Activated naive CD4-positive, alpha-beta T cell treated with anti-CD3 and anti-CD28 coated beads, Interleukin-2, amount 50 U/mL, for 24 hours (primary cell): ENCODE data around the gene CLEC4M.
"Not testable (repeated sequence)": the region's sequence is repeated elsewhere in the genome, so short reads cannot be mapped to it uniquely, and the experiment has no call there.

ENCODE experiments used
- H3K27ac Mint-ChIP-seq: one replicate; pipeline ENCODE4 v1.8.0; 2021; ENCODE audit warnings: mild to moderate bottlenecking, mixed read lengths
- H3K27me3 Mint-ChIP-seq: one replicate; pipeline ENCODE4 v1.8.0; 2021; ENCODE audit warnings: mixed read lengths
- H3K36me3 Mint-ChIP-seq: one replicate; pipeline ENCODE4 v1.8.0; 2021; ENCODE audit warnings: mixed read lengths
- H3K4me1 Mint-ChIP-seq: one replicate; pipeline ENCODE4 v1.8.0; 2021; ENCODE audit warnings: mixed read lengths
- H3K4me3 Mint-ChIP-seq: one replicate; pipeline ENCODE4 v1.8.0; 2021; ENCODE audit warnings: mild to moderate bottlenecking, mixed read lengths
- H3K9me3 Mint-ChIP-seq: one replicate; pipeline ENCODE4 v1.8.0; 2021; ENCODE audit warnings: mixed read lengths

The CLEC4M gene

DNA sequence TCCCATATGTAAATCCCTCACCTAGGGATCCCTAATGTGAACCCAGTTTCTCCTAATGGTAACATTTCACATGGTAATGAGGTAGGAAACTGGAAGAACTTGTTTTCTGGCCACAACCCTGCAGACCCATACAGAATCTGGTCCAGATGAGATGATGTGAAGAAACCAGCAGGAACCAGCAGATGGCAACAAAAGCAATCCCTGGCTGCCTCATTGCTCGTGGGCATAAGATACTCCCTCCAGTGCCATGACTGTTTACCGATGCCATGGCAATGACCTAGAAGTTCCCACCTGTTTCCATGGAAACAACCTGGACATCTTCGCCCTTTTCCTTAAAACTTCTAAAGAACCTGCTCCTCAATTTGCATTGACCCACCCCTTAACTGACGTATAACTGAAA lies 14.3 kb upstream of the CLEC4M start:
- Mint-ChIP-seq H3K27me3 (peaks cover 1% of the 10 kb centered on the region), H3K36me3 (peaks cover 4% of the 10 kb centered on the region), H3K4me1 (peaks cover 27% of the 10 kb centered on the region), H3K27ac (no peak overlapping the region), H3K4me3 (no peak overlapping the region), H3K9me3 (peaks cover 4% of the 10 kb centered on the region)

DNA sequence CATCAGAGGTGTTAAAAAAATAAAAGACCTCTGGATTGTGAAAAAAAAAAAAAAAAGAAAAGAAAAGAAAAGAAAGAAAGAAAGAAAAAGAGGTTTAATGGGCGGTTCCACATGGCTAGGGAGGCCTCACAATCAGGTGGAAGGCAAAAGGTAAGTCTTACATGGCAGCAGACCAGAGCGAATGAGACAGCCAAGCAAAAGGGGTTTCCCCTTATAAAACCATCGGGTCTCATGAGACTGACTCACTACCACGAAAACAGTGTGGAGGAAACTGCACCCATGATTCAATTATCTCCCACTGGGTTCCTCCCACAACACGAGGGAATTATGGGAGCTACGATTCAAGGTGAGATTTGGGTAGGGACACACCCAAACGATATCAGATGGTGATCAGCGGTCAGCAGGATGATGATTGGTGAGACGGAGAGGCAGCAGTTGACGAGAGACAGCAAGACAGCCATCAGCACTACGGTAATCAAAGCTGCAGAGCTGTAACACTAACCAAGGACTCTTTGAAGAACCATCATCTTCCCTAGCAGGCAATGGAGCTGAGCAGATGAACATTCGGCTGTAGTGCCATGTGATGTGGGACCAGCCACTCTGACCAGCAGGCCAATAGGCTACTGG lies 11.8 kb upstream of the CLEC4M start:
- Mint-ChIP-seq H3K27me3 (peaks cover 1% of the 10 kb centered on the region), H3K36me3 (peaks cover 6% of the 10 kb centered on the region), H3K4me1 (peaks cover 35% of the 10 kb centered on the region), H3K9me3 (peaks cover 15% of the 10 kb centered on the region), H3K27ac (peak overlapping the region; percentile 49), H3K4me3 (no peak overlapping the region)

DNA sequence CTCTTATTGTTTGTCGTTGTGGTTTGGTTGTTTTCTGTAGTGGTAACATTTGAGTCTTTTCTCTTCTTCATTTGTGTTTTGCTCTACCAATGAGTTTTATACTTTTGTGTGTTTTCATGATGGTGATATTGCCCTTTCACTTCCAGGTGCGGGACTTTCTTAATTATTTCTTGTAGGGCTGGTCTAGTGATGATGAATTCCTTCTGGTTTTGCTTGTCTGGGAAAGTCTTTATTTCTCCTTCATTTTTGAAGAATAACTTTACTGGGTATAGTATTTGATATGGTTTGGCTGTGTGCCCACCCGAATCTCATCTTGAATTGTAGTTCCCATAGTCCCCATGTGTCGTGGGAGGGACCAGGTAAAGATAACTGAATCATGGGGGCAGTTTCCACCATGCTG lies 6.8 kb upstream of the CLEC4M start:
- Mint-ChIP-seq H3K27me3 (peaks cover 2% of the 10 kb centered on the region), H3K36me3 (peaks cover 22% of the 10 kb centered on the region), H3K4me3 (no peak overlapping the region), H3K4me1 (peaks cover 22% of the 10 kb centered on the region), H3K27ac (no peak overlapping the region), H3K9me3 (peaks cover 27% of the 10 kb centered on the region)

DNA sequence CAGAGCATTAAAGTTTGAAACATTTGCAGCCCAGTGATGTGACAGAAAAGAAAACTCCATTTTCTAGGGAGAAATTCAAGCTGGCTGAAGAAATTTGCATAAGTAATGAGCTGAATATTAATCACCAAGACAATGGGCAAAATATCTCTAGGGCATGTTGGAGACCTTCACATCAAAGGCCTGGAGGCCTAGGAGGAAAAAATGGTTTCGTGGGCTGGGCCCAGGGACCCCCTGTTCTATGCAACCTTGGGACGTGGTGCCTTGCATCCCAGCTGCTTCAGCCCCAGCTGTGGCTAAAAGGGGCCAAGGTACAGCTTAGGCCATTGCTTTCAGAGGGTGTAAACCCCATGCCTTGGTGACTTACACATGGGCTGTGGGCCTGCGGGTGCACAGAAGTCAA lies 5.7 kb upstream of the CLEC4M start:
- Mint-ChIP-seq H3K27ac (no peak overlapping the region), H3K27me3 (peaks cover 2% of the 10 kb centered on the region), H3K4me1 (peaks cover 15% of the 10 kb centered on the region), H3K9me3 (peaks cover 27% of the 10 kb centered on the region), H3K36me3 (peaks cover 20% of the 10 kb centered on the region), H3K4me3 (no peak overlapping the region)

DNA sequence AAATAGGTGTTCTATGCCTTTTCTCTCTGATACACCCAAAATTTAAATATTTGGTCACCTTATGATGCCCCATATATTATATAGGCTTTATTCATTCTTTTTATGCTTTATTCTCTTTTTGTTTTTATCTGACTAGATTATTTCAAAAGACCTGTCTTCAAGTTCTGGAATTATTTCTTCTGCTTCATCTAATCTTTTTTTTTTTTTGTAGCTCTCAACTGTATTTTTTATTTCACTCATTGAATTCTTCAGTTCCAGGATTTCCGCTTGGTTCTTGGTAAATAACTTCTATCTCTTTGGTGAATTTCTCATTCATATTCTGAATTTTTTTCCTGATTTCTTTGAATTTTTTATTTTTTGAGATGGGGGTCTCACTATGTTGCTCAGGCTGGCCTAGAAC lies 3.9 kb upstream of the CLEC4M start:
- H3K9me3 Mint-ChIP-seq, result peaks cover 27% of the 10 kb centered on the region

DNA sequence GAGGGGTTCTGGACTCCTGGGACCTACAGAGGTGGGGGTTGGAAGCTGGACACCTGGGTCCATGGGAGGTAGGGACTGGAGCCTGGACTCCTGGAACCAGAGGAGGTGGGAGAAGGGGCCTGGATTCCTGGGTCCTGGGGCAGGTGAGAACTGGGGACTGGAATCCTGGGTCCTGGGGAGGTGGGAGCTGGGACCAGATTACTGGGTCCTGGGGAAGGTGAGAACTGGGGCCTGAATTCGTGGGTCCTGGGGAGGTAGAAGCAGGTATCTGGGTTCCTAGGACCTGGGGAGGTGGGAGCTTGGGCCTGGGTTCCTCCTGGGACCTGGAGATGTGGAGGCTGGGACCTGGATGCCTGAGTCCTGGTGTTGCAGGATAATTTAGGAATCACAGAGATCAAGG lies 653 bp downstream of the CLEC4M start:
- H3K4me1 Mint-ChIP-seq, result peaks cover 11% of the 10 kb centered on the region
- H3K36me3 Mint-ChIP-seq, result peaks cover 9% of the 10 kb centered on the region
- H3K9me3 Mint-ChIP-seq, result peaks cover 8% of the 10 kb centered on the region
- no peak overlapping the region for H3K4me3 Mint-ChIP-seq
- no peaks in the 10 kb centered on the region for H3K27me3 Mint-ChIP-seq
- H3K27ac Mint-ChIP-seq, result no peak overlapping the region

More for the DNA sequence above, 3.9 kb upstream of the CLEC4M start:
- peaks cover 2% of the 10 kb centered on the region for H3K27me3 Mint-ChIP-seq
- peaks cover 17% of the 10 kb centered on the region for H3K4me1 Mint-ChIP-seq
- peak overlapping the region; percentile 30 for H3K27ac Mint-ChIP-seq
- H3K4me3 Mint-ChIP-seq, result no peak overlapping the region
- H3K36me3 Mint-ChIP-seq, result peaks cover 20% of the 10 kb centered on the region

DNA sequence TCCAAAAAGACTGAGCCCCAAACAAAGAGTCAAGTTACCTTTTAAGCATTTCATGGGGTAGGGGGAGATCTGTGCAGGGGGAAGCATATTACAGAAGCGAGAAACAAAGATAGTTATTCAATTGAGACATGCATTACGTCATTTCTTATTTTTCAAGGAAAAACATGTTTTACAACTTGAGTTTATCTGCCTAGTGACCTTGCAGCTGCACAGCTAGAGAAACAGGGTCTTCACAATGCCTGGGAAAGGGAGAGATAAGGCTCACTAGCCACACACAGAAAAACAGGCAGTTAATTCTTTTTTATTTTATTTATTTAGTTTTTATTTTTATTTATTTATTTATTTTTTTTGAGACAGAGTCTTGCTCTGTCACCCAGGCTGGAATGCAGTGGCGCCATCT lies 1.1 kb downstream of the CLEC4M start:
- not testable (repeated sequence) for H3K4me3 Mint-ChIP-seq, H3K9me3 Mint-ChIP-seq
- H3K4me1 Mint-ChIP-seq, result peaks cover 11% of the 10 kb centered on the region

DNA sequence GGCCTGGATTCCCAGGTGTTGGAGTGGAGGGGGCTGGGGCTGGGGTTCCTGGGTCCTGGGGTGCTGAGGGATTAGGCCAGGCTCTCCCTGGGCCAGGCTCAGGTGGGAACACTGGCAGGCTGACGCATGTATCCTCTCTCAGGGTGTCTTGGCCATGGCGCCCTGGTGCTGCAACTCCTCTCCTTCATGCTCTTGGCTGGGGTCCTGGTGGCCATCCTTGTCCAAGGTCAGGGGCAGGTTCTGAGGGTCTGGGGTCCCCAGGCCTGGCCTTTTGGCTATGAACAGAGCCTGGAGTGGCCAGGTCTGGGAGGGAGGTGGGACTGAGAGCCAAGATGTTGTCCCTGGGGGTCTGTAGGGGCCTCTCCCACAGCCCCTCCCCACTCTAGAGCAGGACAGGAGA lies 2.0 kb downstream of the CLEC4M start:
- H3K27me3 Mint-ChIP-seq, H3K9me3 Mint-ChIP-seq, H3K36me3 Mint-ChIP-seq, H3K27ac Mint-ChIP-seq, H3K4me3 Mint-ChIP-seq: not testable (repeated sequence)
- H3K4me1 Mint-ChIP-seq, result peaks cover 11% of the 10 kb centered on the region

More for the DNA sequence above, 1.1 kb downstream of the CLEC4M start:
- H3K36me3 Mint-ChIP-seq, H3K27me3 Mint-ChIP-seq, H3K27ac Mint-ChIP-seq: not testable (repeated sequence)

DNA sequence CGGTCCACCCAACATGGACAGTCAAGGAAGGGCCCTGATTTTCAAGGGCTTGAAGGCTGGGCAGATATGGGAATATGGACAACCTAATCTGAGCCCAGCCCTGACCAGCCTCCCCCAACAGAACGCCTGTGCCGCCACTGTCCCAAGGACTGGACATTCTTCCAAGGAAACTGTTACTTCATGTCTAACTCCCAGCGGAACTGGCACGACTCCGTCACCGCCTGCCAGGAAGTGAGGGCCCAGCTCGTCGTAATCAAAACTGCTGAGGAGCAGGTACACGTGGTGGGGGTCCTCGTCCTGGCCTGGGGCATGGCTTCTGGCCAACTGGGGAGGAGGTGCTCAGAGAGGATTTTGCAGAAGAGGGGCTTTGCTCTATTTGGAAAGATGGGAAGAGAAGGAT lies 3.5 kb downstream of the CLEC4M start:
- Mint-ChIP-seq H3K4me1 (peaks cover 15% of the 10 kb centered on the region), H3K9me3 (no peaks in the 10 kb centered on the region), H3K36me3 (no peaks in the 10 kb centered on the region), H3K27ac (no peak overlapping the region), H3K27me3 (no peaks in the 10 kb centered on the region), H3K4me3 (no peak overlapping the region)

DNA sequence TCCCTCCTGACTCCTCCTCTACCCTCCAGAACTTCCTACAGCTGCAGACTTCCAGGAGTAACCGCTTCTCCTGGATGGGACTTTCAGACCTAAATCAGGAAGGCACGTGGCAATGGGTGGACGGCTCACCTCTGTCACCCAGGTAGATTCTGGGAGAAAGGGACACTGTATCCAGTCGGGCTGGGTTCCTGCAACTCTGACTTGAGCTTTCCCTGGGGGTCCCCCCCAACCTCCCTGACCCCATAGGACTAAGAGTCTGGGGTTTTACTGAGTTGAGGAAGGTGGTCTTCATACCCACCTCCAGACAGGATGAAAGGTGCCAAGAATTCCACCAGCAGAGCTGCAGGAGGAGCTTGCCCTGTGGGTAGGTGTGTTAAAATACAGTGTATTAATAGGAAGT lies 4.4 kb downstream of the CLEC4M start:
- H3K4me1 Mint-ChIP-seq, result peaks cover 22% of the 10 kb centered on the region
- H3K36me3 Mint-ChIP-seq, result no peaks in the 10 kb centered on the region

DNA sequence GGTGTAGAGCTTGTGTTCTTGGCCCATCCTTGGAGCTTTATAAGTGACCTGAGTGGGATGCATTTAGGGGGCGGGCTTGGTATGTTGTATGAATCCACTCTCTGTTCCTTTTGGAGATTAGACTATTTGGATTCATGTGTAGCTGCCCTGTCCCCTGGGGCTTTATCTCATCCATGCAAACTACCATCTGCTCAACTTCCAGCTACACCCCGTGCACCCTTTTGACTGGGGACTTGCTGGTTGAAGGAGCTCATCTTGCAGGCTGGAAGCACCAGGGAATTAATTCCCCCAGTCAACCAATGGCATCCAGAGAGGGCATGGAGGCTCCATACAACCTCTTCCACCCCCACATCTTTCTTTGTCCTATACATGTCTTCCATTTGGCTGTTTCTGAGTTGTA lies 6.1 kb downstream of the CLEC4M start:
- Mint-ChIP-seq H3K9me3 (no peaks in the 10 kb centered on the region), H3K4me3 (no peak overlapping the region), H3K27me3 (no peaks in the 10 kb centered on the region), H3K4me1 (peaks cover 24% of the 10 kb centered on the region), H3K27ac (no peak overlapping the region), H3K36me3 (no peaks in the 10 kb centered on the region)

More for the DNA sequence above, 4.4 kb downstream of the CLEC4M start:
- Mint-ChIP-seq H3K27ac (no peak overlapping the region), H3K9me3 (no peaks in the 10 kb centered on the region), H3K4me3 (no peak overlapping the region), H3K27me3 (no peaks in the 10 kb centered on the region)

DNA sequence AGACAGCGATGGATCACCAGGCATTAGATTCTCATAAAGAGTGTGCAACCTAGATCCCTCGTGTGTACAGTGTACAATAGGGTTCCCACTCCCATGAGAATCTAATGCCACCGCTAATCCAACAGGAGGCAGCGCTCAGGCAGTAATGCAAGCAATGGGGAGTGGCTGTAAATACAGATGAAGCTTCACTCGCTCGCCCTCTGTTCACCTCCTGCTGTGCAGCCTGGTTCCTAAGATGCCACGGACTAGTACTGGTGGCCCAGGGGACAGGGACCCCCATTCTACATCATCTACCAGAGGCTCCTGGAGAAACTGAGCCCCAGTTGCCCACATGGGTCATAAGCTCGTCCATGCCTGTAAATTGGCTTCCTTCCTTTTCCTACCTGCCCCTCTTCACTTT lies 8.0 kb downstream of the CLEC4M start:
- no peaks in the 10 kb centered on the region for H3K27me3 Mint-ChIP-seq
- no peak overlapping the region for H3K27ac Mint-ChIP-seq
- H3K36me3 Mint-ChIP-seq, result no peaks in the 10 kb centered on the region
- H3K9me3 Mint-ChIP-seq, result no peaks in the 10 kb centered on the region
- H3K4me1 Mint-ChIP-seq, result peaks cover 28% of the 10 kb centered on the region
- H3K4me3 Mint-ChIP-seq, result no peak overlapping the region

DNA sequence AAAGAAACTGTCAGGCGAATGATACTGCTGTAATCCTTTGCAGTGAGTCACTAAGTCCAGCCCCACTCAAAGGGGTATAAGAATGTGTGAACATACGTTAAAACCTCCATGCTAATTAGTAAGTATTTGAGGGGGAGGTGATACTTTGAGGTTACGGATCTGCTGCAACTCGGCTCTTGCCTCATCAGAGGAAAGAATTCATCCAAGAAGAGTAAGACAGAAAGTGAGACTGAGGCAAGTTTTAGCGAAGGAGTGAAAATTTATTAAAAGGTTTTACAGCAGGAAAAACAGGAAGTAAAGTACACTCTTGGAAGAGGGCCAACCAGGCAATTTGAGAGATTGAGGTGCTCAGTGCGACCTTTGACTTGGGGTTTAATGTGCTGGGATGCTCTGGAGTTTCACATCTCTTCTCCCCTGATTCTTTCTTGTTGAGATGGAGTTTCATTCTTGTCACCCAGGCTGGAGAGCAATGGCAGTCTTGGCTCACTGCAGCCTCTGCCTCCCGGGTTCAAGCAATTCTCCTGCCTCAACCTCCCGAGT lies 9.8 kb downstream of the CLEC4M start:
- Mint-ChIP-seq H3K36me3 (no peaks in the 10 kb centered on the region), H3K4me3 (peak overlapping the region; percentile 34), H3K27ac (peak overlapping the region; percentile 31)

DNA sequence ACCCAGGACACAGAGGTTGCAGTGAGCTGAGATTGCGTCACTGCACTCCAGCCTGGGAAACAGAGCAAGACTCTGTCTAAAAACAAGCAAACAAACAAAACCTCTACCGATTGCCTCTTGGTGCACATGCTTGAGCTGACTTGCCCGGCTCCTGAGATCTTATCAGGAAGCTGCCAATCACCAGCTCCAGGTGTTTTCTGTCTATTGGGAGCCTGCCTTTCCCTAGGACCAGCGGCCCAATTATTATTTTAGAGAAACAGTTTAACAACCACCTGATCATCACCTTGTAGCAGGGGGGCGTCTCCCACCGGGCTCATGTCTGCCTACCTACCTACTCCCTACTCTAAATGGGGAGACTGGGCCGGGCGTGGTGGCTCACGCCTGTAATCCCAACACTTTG lies 10.8 kb downstream of the CLEC4M start:
- no peak overlapping the region for H3K4me3 Mint-ChIP-seq
- no peaks in the 10 kb centered on the region for H3K36me3 Mint-ChIP-seq
- H3K4me1 Mint-ChIP-seq, result peaks cover 28% of the 10 kb centered on the region
- no peaks in the 10 kb centered on the region for H3K27me3 Mint-ChIP-seq
- no peak overlapping the region for H3K27ac Mint-ChIP-seq
- H3K9me3 Mint-ChIP-seq, result no peaks in the 10 kb centered on the region

More for the DNA sequence above, 9.8 kb downstream of the CLEC4M start:
- Mint-ChIP-seq H3K27me3 (no peaks in the 10 kb centered on the region), H3K9me3 (no peaks in the 10 kb centered on the region), H3K4me1 (peaks cover 28% of the 10 kb centered on the region)

DNA sequence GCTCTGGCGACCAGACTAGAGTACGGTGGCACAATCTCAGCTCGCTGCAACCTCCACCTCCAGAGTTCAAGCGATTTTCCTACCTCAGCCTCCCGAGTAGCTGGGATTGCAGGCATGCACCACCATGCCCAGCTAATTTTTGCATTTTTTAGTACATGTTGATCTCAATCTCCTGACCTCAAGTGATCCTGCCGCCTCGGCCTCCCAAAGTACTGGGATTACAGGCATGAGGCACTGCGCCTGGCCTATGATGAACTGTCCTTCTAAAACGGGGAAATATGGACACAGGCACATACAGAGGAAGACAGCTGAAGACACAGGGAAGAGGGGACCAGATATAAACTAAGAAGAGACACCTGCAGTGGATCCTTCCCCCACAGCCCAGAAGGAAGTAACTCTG lies 12.7 kb downstream of the CLEC4M start:
- H3K36me3 Mint-ChIP-seq, result no peaks in the 10 kb centered on the region
- H3K27ac Mint-ChIP-seq, result no peak overlapping the region
- peaks cover 28% of the 10 kb centered on the region for H3K4me1 Mint-ChIP-seq
- H3K9me3 Mint-ChIP-seq, result no peaks in the 10 kb centered on the region
- H3K27me3 Mint-ChIP-seq, result no peaks in the 10 kb centered on the region
- no peak overlapping the region for H3K4me3 Mint-ChIP-seq

DNA sequence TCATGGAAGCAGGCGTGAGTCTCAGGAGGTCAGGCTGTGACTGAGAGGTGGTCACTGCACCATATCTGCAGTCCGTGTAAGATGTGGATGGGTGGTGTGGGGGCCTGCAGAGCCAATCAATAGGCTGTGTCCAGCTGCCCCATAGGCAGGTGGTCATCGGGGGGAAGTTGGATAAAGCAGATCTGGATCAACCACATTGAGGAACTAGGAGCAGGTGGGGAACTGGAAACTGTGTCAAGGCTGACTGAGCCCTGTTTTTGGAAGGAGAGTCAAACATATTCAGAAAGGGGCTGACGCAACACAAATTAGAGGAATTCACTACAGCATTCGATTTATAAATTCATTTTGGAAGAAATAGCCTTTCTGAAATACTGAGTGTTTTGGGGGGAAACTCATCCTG lies 15.0 kb downstream of the CLEC4M start:
- Mint-ChIP-seq H3K36me3 (no peaks in the 10 kb centered on the region), H3K27ac (no peak overlapping the region), H3K4me3 (no peak overlapping the region), H3K27me3 (no peaks in the 10 kb centered on the region), H3K4me1 (peaks cover 10% of the 10 kb centered on the region), H3K9me3 (no peaks in the 10 kb centered on the region)
